ENCODE results near the gene ZFYVE16. TPM values are rescaled to one million over a fixed set of nuclear protein-coding genes. Genes with fewer than 3 reads are reported as not detected.

The ZFYVE16 gene
- total and polyA plus RNA-seq, 5 donors, result 20.1 to 50.9 (median 45.9) TPM

- DNase-seq (no peak), ATAC-seq (no peak)
- intact Hi-C loops (cut with DNase I), result no loop called here
- Histone ChIP-seq H3K9me3 (ENCODE audit: control insufficient read depth, low read length) (no peaks in the 10 kb centered on the region), H3K4me1 (ENCODE audit: control insufficient read depth, insufficient read depth, low read length) (no peaks in the 10 kb centered on the region), H3K4me3 (ENCODE audit: low read length) (no peak overlapping the region), H3K27me3 (ENCODE audit: control insufficient read depth, insufficient read depth) (no peaks in the 10 kb centered on the region), H3K27ac (ENCODE audit: low read length) (no peak overlapping the region)
- 81% methylated on average over 4 of the region's 4 CpGs for WGBS
Observed at GRCh38 chr5:80516826-80517225, 109.0 kb downstream of the ZFYVE16 start.

Other genes with a start within 250 kb of the ZFYVE16 start
- gene SERINC5, start 152.0 kb upstream of the ZFYVE16 start, total RNA-seq, result 10 to 100 TPM; 11.1 to 13.4 (median 12.4) TPM
- 3.5 TPM for gene SERINC5, start 152.0 kb upstream of the ZFYVE16 start, polyA plus RNA-seq
- not detected for gene SPZ1, start 88.1 kb upstream of the ZFYVE16 start, total RNA-seq
- not detected for gene SPZ1, start 88.1 kb upstream of the ZFYVE16 start, polyA plus RNA-seq
- gene FAM151B, start 80.0 kb downstream of the ZFYVE16 start, total RNA-seq, result 1 to 10 TPM; 2.0 to 3.4 (median 2.3) TPM
- gene FAM151B, start 80.0 kb downstream of the ZFYVE16 start, polyA plus RNA-seq, result 0.59 TPM
- gene ANKRD34B, start 162.2 kb downstream of the ZFYVE16 start, total RNA-seq, result not detected
- not detected for gene ANKRD34B, start 162.2 kb downstream of the ZFYVE16 start, polyA plus RNA-seq
- gene MSH3, start 246.6 kb downstream of the ZFYVE16 start, total RNA-seq, result 10 to 100 TPM in 3 of 4 donors, 1 to 10 TPM in 1; 9.9 to 12.4 (median 10.5) TPM
- gene MSH3, start 246.6 kb downstream of the ZFYVE16 start, polyA plus RNA-seq, result 4.2 TPM
- 10 to 100 TPM in 2 of 4 donors, 1 to 10 TPM in 2; 4.3 to 14.9 (median 10.8) TPM for gene DHFR, start 246.9 kb downstream of the ZFYVE16 start, total RNA-seq
- gene DHFR, start 246.9 kb downstream of the ZFYVE16 start, polyA plus RNA-seq, result 8.7 TPM